ENCODE measurements around the gene GTSE1. TPM values are rescaled to one million over a fixed set of nuclear protein-coding genes. Genes with fewer than 3 reads are reported as not detected.
A peak's percentile ranks its signal among the peaks of the same experiment; 100 is the strongest.

The GTSE1 gene
- polyA plus RNA-seq, 1 of the 3 experiments (the other 2 are of a cell fraction) = 12.2 TPM

DNA sequence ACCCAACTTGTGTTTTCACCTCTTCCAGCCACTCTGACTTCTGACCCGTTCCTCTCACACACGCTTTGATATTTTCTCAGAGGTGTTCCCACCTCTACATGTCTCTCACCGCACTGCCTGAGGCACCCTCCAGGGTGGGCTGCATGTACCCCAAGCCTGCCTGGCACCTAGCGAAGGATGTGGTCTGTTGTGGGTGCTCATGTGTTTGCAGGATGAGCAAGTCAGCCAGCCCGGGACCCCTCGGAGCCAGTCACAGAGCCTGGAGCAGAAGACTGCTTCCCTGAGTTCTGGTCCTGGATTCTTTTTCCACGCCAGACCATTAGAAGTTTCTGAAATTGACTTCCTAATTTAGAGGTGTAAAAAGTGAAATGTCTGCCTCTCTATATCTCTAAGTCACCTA is 3.8 kb downstream of the GTSE1 start (continued):
- TF ChIP-seq ZBTB33 (IDR thresholded peaks at IDR 0.05; ENCODE audit: borderline replicate concordance, low read depth) (no peak), GATA2 (CRISPR knock-in tag; IDR thresholded peaks at IDR 0.05) (no peak), NRF1 (IDR thresholded peaks at IDR 0.05; ENCODE audit: low read depth, low read length) (no peak), SMC3 (IDR thresholded peaks at IDR 0.05; ENCODE audit: low read depth, low read length) (no peak), POLR2AphosphoS5 (IDR thresholded peaks at IDR 0.05; ENCODE audit: low read depth, low read length) (no peak), SIN3A (IDR thresholded peaks at IDR 0.05; ENCODE audit: borderline replicate concordance, low read depth, low read length) (no peak), MEF2A (IDR thresholded peaks at IDR 0.05; ENCODE audit: borderline replicate concordance, low read depth) (no peak)

DNA sequence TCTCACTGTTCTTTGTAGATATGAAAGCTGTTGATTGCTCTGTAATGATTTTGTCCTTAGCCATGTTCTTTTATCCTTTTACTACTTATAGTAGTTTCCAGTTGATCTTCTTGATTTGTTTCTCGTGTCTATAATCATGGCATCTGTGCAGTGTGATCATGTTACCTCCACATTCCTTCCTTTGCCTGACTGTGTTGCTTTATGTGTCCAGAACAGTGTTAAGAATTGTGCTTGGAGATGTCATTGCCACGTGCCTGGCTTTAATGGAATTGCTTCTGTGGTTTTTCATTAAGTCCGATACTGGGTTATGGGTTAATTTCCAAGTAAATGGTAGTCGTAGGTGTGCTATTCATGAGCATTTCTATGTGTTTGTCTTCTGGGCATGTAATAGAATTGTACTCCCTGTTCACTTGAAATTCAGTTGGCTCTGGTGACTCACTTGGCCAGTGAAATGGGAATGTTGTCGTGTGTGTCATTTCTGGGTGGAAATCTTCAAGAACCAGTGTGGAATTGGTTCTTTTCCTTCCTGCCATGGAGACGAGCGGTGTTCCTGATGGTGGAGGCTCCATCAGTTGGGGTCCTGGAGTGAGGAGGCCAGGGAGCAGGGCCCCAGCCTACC is 6.8 kb downstream of the GTSE1 start:
- Histone ChIP-seq H3K9me3 (no peaks in the 10 kb centered on the region), H3K27ac (ENCODE audit: low read depth in 2 of 2, low read length in 1 of 2) (peak overlapping the region in 1 of 2 experiments; percentile 50; a peak in 2 of 4 replicates), H3K9me2 (no peaks in the 10 kb centered on the region), H3K27me3 (ENCODE audit: insufficient read depth) (no peaks in the 10 kb centered on the region), H3F3A (replicated peaks; ENCODE audit: insufficient read depth) (peaks cover 21% of the 10 kb centered on the region), H3K4me2 (peak overlapping the region; percentile 19), H3K4me1 (ENCODE audit: control insufficient read depth in 1 of 2, insufficient read depth in 2 of 2, low read depth in 1 of 2, low read length in 1 of 2) (peaks cover 2 to 10% of the 10 kb centered on the region in 2 experiments; a peak in 1 of 4 replicates), H3K79me2 (ENCODE audit: insufficient read depth) (peaks cover 99% of the 10 kb centered on the region), H3K4me3 (ENCODE audit: low read depth in 2 of 2, low read length in 1 of 2) (no peak overlapping the region), H4K20me1 (ENCODE audit: insufficient read depth) (peaks cover 10% of the 10 kb centered on the region; the same call in 1 of the 2 replicates), H3K36me3 (replicated peaks in 1 of 2; ENCODE audit: control insufficient read depth in 1 of 2, insufficient read depth in 2 of 2, low read length in 1 of 2) (peaks cover 0 to 13% of the 10 kb centered on the region in 2 experiments), H2AFZ (ENCODE audit: low read depth) (no peak overlapping the region), H3K9ac (no peak overlapping the region)
- ChIA-PET POLR2A (no interaction called here), CTCF (interaction anchor here (1.4 to 3.2 kb wide), 2 partner anchors 181 to 297 kb away, joined by 3 to 16 read pairs; no protein-coding TSS in a partner anchor)
- no peak for DNase-seq
- no peak for TF ChIP-seq EP300 (IDR thresholded peaks at IDR 0.05; ENCODE audit: borderline replicate concordance in 1 of 2, low read depth in 1 of 2, low read length in 1 of 2)
- TF ChIP-seq FOSL2 (IDR thresholded peaks at IDR 0.05; ENCODE audit: borderline replicate concordance, low read depth) = peak; percentile 27; the same call in 1 of the 2 replicates
- no peak for TF ChIP-seq JUND (IDR thresholded peaks at IDR 0.05)
- TF ChIP-seq USF2 (IDR thresholded peaks at IDR 0.05; ENCODE audit: borderline replicate concordance, low read depth, low read length) = no peak
- WGBS (ENCODE audit: low lambda C conversion rate) = 79% methylated on average over 7 of the region's 7 CpGs
